Measurements from ENCODE around the gene DNAH8. TPM values are rescaled to one million over a fixed set of nuclear protein-coding genes. Genes with fewer than 3 reads are reported as not detected.

Gene DNAH8
- total RNA-seq, 1 experiment from 2014 or later, result not detected

DNA sequence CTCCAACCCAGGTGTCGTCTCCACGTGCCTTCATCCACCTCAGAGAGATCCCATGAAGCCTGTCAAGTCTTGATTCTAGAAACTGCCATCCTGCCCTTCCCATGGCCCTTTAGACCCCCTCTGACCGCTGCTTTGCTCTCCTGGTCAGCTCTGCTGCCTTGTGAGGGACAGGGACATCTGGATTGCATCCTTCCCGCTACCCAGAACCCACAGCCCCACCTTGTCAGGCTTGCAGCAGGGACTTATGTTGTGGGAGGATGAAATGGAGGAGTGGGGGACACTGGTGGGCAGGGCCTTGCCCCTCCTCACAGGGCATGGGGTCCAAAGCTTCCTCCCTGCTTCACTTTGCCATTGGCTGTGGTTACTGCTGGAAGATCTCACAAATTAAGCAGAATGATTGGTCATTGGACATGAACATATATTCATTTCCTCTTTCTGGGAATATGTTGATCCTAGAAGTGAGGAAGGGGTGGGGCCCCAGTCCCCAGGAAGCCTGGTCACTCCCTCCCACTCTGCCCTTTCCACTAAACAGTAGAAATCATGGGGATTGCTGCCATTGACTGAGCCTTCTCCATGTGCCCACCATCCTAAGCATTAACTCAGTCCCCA lies 338.0 kb downstream of the DNAH8 start:
- in situ Hi-C loops (cut with HindIII; ENCODE audit: low sequenced_read_pairs), result no loop called here
- DNase-seq (ENCODE audit: low spot score), result no peak

DNA sequence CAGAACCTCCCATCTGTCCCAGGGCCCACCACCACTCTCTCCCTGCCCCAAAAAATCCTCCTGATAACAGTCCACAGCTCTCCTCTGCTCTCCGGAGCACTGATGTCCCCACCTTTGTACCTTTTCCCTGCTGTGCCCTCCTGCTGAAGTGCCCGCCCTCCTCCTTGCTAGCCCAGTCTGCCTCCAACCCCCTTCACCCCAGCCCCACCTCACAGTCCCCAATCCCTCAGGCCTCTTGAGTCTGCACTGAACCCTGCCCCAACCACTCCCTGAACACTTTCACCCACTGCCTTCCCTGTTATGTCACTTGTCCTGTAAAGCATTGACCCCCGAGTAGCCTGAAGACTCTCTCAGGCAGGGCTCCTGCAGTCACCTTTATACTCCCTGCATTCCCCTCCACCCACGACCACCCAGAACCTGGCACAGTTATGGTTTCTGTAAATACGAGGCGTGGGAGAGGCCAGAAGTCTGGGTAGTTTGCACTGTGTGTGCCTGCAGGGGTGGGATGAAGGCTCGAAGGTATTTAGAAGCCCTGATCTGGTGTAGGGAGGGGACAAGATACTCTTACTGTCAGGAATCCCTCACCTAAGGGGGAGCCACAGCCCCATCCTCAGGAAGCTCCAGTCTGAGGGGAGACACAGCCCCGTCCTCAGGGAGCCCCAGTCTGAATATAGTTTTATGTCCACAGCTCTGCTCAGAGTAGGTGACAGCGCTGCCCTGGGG lies 338.9 kb downstream of the DNAH8 start:
- in situ Hi-C loops (cut with HindIII; ENCODE audit: low sequenced_read_pairs), result no loop called here
- DNase-seq (ENCODE audit: low spot score), result no peak

DNA sequence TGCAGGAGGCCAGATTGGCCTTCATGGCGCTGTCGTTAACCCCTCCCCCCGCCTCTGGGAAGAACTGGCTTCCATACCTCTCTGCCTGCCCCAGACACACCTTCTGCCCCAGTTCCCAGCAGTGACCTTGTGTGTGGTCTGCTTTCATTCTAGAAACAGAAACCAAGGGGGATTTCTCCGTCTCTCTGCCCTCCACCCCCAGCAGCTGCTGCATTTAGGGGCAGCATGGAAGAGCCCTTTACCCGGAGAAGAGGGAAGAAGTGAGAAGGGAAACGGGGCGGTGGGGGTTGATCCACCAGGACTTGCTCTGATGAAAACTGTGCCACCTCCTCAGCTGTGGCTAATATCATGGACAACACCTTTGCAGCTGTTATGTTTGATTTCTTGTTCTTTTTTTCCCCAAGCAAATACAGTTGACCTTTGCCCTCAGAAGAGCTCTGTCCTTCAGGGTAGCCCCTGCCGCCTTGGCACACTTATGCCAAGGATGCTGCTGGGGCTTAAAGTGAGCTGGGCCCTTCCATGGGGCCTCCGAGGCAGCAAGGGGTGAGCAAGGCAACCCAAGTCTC lies 339.5 kb downstream of the DNAH8 start:
- DNase-seq (ENCODE audit: low spot score), result no peak
- in situ Hi-C loops (cut with HindIII; ENCODE audit: low sequenced_read_pairs), result no loop called here

- in situ Hi-C loops (cut with HindIII; ENCODE audit: low sequenced_read_pairs), result no loop called here
These were observed 340.6 kb downstream of the DNAH8 start for GRCh38 chr6:39055661-39056060.

DNA sequence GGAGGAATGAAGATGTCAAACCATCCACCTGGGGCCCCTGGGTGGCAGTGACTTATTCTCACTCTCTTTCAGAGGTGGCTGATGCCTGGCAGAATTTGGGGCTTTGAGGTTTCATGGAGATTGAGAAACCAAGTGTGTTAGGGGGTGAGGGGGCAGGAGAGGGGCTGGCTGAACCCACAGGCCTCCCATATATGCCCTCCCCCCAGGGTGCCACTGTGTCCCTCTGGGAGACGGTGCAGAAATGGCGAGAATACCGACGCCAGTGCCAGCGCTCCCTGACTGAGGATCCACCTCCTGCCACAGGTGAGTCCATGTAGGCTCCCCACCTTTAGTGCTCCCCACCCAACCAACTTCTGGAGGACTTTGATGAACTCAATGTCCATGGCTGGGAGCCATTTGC lies 341.1 kb downstream of the DNAH8 start:
- DNase-seq (ENCODE audit: low spot score), result no peak
- in situ Hi-C loops (cut with HindIII; ENCODE audit: low sequenced_read_pairs), result no loop called here

More at GRCh38 chr6:39055661-39056060, 340.6 kb downstream of the DNAH8 start:
- no peak for DNase-seq (ENCODE audit: low spot score)

DNA sequence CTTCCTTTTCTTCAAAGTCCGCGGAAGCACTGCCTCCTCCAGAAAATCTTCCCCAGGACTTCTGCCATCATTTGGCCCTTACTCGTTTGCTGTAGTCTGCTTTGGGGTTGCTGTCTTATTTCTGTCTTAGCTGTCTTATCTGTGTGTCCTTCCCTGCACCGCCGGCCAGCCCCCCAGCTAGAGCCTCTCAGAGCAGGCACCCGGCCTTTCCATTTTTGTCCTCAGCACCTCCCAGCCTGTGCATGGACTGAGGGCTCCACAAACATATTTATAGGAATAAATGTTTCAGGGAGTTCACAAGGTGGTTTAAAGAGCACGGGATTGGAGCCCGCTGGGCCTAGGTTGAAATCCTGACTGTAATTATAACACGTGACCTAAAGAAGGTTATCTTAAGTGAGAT lies 341.6 kb downstream of the DNAH8 start:
- in situ Hi-C loops (cut with HindIII; ENCODE audit: low sequenced_read_pairs), result no loop called here
- no peak for DNase-seq (ENCODE audit: low spot score)

DNA sequence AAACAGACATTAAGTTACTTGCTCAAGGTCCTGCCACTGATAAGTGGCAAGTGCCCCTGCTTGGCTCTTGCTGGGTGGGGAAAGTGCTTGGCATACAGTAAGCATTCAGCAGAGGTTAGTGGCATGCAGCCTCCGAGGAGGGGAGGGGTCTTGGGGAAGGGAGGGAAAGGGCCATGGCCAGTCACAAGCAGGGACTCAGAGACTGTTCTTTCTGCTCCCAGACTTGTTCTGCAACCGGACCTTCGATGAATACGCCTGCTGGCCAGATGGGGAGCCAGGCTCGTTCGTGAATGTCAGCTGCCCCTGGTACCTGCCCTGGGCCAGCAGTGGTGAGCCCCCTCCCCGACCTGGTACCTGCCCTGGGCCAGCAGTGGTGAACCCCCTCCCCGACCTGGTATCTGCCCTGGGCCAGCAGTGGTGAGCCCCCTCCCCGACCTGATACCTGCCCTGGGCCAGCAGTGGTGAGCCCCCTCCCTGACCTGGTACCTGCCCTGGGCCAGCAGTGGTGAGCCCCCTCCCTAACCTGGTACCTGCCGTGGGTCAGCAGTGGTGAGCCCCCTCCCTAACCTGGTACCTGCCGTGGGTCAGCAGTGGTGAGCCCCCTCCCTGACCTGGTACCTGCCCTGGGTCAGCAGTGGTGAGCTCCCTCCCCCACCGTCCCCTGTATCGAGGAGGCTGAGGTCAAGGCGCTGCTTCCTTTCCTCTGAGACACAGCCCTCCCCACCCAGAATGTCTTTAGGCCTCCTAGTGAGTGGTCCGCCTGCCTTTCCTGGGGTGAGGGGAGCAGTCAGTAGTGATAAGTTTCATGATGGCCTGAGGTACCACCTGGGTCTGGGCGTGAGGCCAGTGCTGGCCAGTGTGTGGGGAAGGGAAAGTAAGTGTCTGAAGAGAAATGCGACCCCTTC lies 342.4 kb downstream of the DNAH8 start:
- DNase-seq (ENCODE audit: low spot score), result no peak
- in situ Hi-C loops (cut with HindIII; ENCODE audit: low sequenced_read_pairs), result no loop called here

GRCh38 chr6:39058471-39059147 lies 343.5 kb downstream of the DNAH8 start:
- no peak for DNase-seq (ENCODE audit: low spot score)
- in situ Hi-C loops (cut with HindIII; ENCODE audit: low sequenced_read_pairs), result no loop called here

GRCh38 chr6:39059496-39060310 lies 344.6 kb downstream of the DNAH8 start:
- in situ Hi-C loops (cut with HindIII; ENCODE audit: low sequenced_read_pairs), result no loop called here
- no peak for DNase-seq (ENCODE audit: low spot score)

GRCh38 chr6:39060467-39061160 lies 345.5 kb downstream of the DNAH8 start:
- no peak for DNase-seq (ENCODE audit: low spot score)
- in situ Hi-C loops (cut with HindIII; ENCODE audit: low sequenced_read_pairs), result no loop called here

DNA sequence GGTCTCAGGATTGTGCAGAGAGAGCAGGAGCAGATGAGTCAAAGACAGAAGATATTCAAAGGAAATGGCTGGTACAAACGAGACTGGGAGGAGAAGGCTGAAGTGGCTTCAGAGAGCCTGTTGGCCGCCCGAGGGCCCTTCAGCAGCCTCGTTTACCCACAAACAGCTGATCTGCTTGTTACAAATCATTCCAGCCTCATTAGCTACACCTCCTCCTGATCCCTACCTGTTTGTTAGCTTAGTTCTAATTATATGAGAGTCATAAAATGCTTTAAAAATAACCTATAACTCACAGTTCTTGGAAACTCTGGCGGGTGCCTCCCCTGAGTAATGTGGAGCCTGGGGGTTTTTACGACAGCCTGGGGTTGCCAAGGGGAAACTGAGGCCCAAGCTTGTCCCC lies 346.1 kb downstream of the DNAH8 start:
- DNase-seq (ENCODE audit: low spot score), result no peak
- in situ Hi-C loops (cut with HindIII; ENCODE audit: low sequenced_read_pairs), result no loop called here

GRCh38 chr6:39061588-39061987 lies 346.5 kb downstream of the DNAH8 start:
- in situ Hi-C loops (cut with HindIII; ENCODE audit: low sequenced_read_pairs), result no loop called here
- DNase-seq (ENCODE audit: low spot score), result no peak

DNA sequence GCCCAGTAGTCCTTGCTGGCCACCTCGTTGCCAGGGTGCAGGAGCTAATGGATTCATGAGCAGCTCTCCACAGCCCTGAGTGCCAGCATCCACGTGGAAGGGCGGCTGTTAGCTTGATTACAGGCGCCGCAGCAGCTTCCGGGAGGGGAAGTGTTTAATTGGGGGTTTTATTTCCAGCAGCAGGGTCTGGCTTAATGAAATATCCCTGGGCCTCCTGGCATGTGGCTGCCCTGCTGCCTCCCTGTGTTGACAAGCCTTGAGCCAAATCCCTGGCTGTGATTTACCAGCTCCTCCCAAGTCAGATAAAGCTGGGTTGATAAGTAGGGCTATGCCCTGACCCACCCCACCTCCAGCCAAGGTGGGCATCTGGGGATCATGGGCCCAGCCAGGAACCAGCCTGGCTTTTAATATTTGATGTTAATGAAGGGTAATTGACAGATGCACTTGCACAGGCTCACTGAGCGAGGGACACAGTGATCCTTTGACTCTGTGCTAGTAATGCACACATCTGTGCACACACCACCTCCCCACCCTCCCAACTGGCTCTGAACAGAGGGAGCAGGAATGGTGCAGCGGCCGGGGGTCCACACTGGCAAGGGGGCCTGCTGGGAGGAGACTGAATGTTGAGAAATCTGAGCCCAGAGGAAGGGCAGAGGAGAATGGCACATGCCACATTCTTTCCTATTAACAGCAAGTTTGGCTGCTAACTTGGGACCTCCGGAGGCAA lies 347.1 kb downstream of the DNAH8 start:
- in situ Hi-C loops (cut with HindIII; ENCODE audit: low sequenced_read_pairs), result no loop called here
- DNase-seq (ENCODE audit: low spot score), result no peak

DNA sequence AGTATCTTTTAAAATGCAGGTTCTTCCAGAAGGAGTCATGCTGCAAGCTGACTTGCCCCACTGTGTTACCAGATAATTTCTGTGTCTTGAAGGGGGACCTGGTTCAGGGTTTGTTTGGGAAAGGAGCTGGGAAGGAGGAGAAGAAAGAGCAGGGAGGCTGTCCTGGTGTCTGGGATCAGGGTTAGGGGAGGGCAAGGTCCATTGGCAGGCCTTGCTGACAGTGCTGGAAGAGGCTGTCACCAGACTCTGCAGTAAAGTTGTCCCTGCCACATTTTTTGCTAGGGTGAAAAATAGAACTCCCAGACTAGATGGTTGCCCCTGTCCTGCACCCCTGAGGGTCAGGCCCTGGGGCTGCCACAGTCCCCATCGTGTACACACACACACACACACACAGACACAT lies 348.4 kb downstream of the DNAH8 start:
- in situ Hi-C loops (cut with HindIII; ENCODE audit: low sequenced_read_pairs), result no loop called here
- DNase-seq (ENCODE audit: low spot score), result no peak

DNA sequence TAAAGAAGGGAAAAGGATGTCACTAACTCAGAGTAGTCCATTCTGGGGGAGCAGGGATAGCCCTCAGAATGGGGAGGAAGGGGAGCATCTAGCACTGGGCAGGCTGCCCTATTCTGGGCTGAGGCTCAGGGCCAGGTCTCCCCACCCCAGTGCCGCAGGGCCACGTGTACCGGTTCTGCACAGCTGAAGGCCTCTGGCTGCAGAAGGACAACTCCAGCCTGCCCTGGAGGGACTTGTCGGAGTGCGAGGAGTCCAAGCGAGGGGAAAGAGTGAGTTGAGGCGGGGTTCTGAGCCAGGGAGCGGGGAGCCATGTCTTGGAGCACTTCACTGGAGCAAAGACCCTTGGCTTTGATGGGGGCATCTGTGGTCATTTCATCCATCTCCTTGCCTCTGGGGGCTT lies 350.4 kb downstream of the DNAH8 start:
- DNase-seq (ENCODE audit: low spot score), result no peak
- in situ Hi-C loops (cut with HindIII; ENCODE audit: low sequenced_read_pairs), result no loop called here

DNA sequence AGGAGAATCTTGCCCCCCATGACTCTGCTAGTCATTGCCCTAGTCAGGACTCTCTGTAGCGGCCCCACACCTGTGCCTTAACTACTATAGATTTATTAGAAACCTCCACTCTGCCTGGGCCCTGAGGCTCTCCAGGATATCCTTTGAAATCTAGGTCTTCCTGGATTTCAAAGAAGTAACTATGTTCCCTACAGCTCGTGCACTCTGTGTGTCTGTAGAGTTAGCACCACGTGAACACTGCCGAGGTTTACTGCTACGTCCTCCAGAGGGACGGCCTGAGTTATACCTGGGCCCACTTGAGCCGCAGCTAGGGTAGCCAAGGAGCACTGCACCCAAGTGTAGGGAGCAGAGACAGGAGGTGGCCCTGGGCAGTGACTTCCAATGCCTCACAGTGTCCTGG lies 353.3 kb downstream of the DNAH8 start:
- in situ Hi-C loops (cut with HindIII; ENCODE audit: low sequenced_read_pairs), result no loop called here
- DNase-seq (ENCODE audit: low spot score), result no peak

DNA sequence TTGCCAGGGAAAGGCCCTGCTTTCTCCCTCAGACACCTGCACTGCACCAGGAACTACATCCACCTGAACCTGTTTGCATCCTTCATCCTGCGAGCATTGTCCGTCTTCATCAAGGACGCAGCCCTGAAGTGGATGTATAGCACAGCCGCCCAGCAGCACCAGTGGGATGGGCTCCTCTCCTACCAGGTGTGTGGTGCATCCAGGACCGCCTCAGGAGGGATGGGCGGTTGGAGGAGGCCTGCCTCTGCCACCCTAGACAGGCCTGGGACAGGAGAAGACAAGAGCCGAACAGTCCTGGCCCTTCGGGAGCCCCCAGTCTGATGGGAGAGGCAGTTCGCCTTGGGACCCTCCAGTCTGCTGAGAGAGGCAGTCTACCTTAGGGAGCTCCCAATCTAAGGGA lies 357.7 kb downstream of the DNAH8 start:
- DNase-seq (ENCODE audit: low spot score), result no peak
- in situ Hi-C loops (cut with HindIII; ENCODE audit: low sequenced_read_pairs), result no loop called here

Measured in G401 (cell line).